HepG2 (cell line): ENCODE results near the gene PACS1. TPM values are rescaled to one million over a fixed set of nuclear protein-coding genes. Genes with fewer than 3 reads are reported as not detected.

Experiments
- ATAC-seq: fragments of 200-7000 bp; cut with Tn5 transposase; 3 replicates; pipeline ENCODE4 v1.9.1; 2020; ENCODE audit warnings: mild to moderate bottlenecking, moderate library complexity
- BruUV-seq: library from RNA; stranded (reverse); fragments of 400-500 nt; replicated peaks from 2 replicates; lab custom pipeline; 2021; lab: Mats Ljungman, UMichigan
- CTCF ChIA-PET: fragments of 300-600 bp; formaldehyde crosslinking; extraction: SDS; loops from one replicate; lab custom pipeline; 2021; ENCODE audit warnings: low total read pairs, inconsistent platforms, low intra/inter-chr PET ratio; lab: Yijun Ruan, JAX
- POLR2A ChIA-PET: fragments of 350-600 bp; sonication (Branson Sonifier 250); formaldehyde crosslinking; loops from one replicate; lab custom pipeline; 2020; ENCODE audit warnings: antibody characterized with exemption, inconsistent platforms; lab: Yijun Ruan, JAX
- DNase-seq: peaks from one replicate; pipeline ENCODE4 v3.0.0-alpha.2; 2015; ENCODE audit warnings: low spot score
- FAIRE-seq: peaks from 3 replicates; lab custom pipeline; 2011; peaks lifted over from hg19 to GRCh38; lab: Jason Lieb, UNC
- H2AFZ ChIP-seq: one replicate; pipeline ENCODE4 v1.6.1; 2011; ENCODE audit warnings: low read length, inconsistent platforms
- H3K27ac ChIP-seq: fragments of 300-600 bp; 3 replicates; pipeline ENCODE4 v1.8.0; 2011; ENCODE audit warnings: mixed run types, mild to moderate bottlenecking, mixed read lengths, low read length, inconsistent platforms; ENCODE audit not compliant: insufficient read depth; ENCODE audit errors: extremely low read length
- H3K27me3 ChIP-seq, 2 experiments: fragments of 200-600 bp in 1 of 2; 2 replicates in 1 of 2; 3 replicates in 1 of 2; pipeline versions ENCODE4 v1.6.0 to v1.8.0; 2011; ENCODE audit warnings: low read length in 2 of 2, mild to moderate bottlenecking in 2 of 2, moderate library complexity in 2 of 2, inconsistent platforms in 1 of 2; ENCODE audit not compliant: insufficient read depth in 2 of 2, control insufficient read depth in 1 of 2
- H3K36me3 ChIP-seq, 2 experiments: fragments of 200-600 bp in 1 of 2; replicated peaks in 1 of 2; 2 replicates in 1 of 2; 3 replicates in 1 of 2; pipeline versions ENCODE4 v1.5.1 to v1.8.0; 2011; ENCODE audit warnings: low read length in 2 of 2, inconsistent platforms in 1 of 2; ENCODE audit not compliant: insufficient read depth in 2 of 2, control insufficient read depth in 1 of 2
- H3K4me1 ChIP-seq: 2 replicates; pipeline ENCODE4 v1.5.1; 2012; ENCODE audit warnings: low read length, inconsistent platforms; ENCODE audit not compliant: insufficient read depth
- H3K4me2 ChIP-seq: 2 replicates; pipeline ENCODE4 v1.6.0; 2011; ENCODE audit warnings: low read depth, low read length, inconsistent platforms
- H3K4me3 ChIP-seq, 3 experiments: fragments of 200-600 bp in 1 of 3; sonication (generic), shearing (Covaris generic) in 1 of 3; replicated peaks in 1 of 3; 2 replicates each; pipeline ENCODE4 v1.5.1; 2011 to 2016; ENCODE audit warnings: low read length in 3 of 3, inconsistent platforms in 2 of 3, low read depth in 2 of 3, mild to moderate bottlenecking in 2 of 3, control low read depth in 1 of 3, mixed read lengths in 1 of 3; ENCODE audit not compliant: insufficient read depth in 1 of 3
- H3K79me2 ChIP-seq: one replicate; pipeline ENCODE4 v1.6.1; 2011; ENCODE audit warnings: low read length, inconsistent platforms; ENCODE audit not compliant: insufficient read depth
- H3K9ac ChIP-seq: 2 replicates; pipeline ENCODE4 v1.6.0; 2011; ENCODE audit warnings: mild to moderate bottlenecking, low read depth, low read length, inconsistent platforms; ENCODE audit not compliant: insufficient read depth
- H3K9me3 ChIP-seq: 2 replicates; pipeline ENCODE4 v1.5.1; 2012; ENCODE audit warnings: mild to moderate bottlenecking, low read length
- H4K20me1 ChIP-seq: 2 replicates; pipeline ENCODE4 v1.6.0; 2011; ENCODE audit warnings: inconsistent platforms, mild to moderate bottlenecking, low read length, moderate library complexity; ENCODE audit not compliant: insufficient read depth
- CEBPB ChIP-seq: IDR thresholded peaks from 2 replicates; pipeline ENCODE4 v1.6.1; 2011; ENCODE audit warnings: low read depth, low read length, improper control_type of control experiment, borderline replicate concordance
- ELF3 ChIP-seq: IDR thresholded peaks from 2 replicates; pipeline ENCODE4 v1.6.1; 2016; ENCODE audit warnings: missing genetic modification reagents, missing compliant biosample characterization
- MATR3 ChIP-seq: sonication (generic); formaldehyde crosslinking; IDR thresholded peaks from 2 replicates; pipeline ENCODE4 v1.4.0; 2020; ENCODE audit warnings: missing genetic modification reagents
- NBN ChIP-seq: fragments of 450-650 bp; conservative IDR thresholded peaks from 2 replicates; pipeline ENCODE4 v1.6.1; 2017
- RBM22 ChIP-seq: fragments of 200-400 bp; formaldehyde crosslinking; optimal IDR thresholded peaks from 2 replicates; pipeline ENCODE3; 2017; ENCODE audit warnings: mild to moderate bottlenecking, low read length, moderate library complexity
- SETDB1 ChIP-seq: sonication (generic); formaldehyde crosslinking; IDR thresholded peaks from 2 replicates; pipeline ENCODE4 v1.5.1; 2020; ENCODE audit warnings: missing genetic modification reagents, mild to moderate bottlenecking, borderline replicate concordance
- THYN1 ChIP-seq: sonication (generic); formaldehyde crosslinking; IDR thresholded peaks from 2 replicates; pipeline ENCODE4 v1.8.1; 2023; ENCODE audit warnings: low read depth, mild to moderate bottlenecking, moderate library complexity, missing genetic modification reagents, borderline replicate concordance
- ZNF577 ChIP-seq: sonication (generic); formaldehyde crosslinking; IDR thresholded peaks from 2 replicates; pipeline ENCODE4 v1.4.0; 2020; ENCODE audit warnings: mild to moderate bottlenecking, low read depth, missing genetic modification reagents, borderline replicate concordance
- ZNF644 ChIP-seq: IDR thresholded peaks from 2 replicates; pipeline ENCODE4 v1.6.1; 2016; ENCODE audit warnings: low read depth
- ZNF746 ChIP-seq: sonication (generic); formaldehyde crosslinking; IDR thresholded peaks from 2 replicates; pipeline ENCODE4 v1.8.0; 2022; ENCODE audit warnings: mild to moderate bottlenecking, missing genetic modification reagents
- ZNF761 ChIP-seq: sonication (generic); formaldehyde crosslinking; conservative IDR thresholded peaks from 2 replicates; pipeline ENCODE4 v1.4.0; 2020; ENCODE audit warnings: mild to moderate bottlenecking, missing genetic modification reagents
- ZNF878 ChIP-seq: sonication (generic); formaldehyde crosslinking; IDR thresholded peaks from 2 replicates; pipeline ENCODE4 v1.8.1; 2023; ENCODE audit warnings: mild to moderate bottlenecking, missing genetic modification reagents, moderate library complexity
- WGBS: methylation state at CpG from one replicate; pipeline ENCODE4 v1.1.6; 2017; ENCODE audit warnings: low lambda C conversion rate; 5-methylcytosine and 5-hydroxymethylcytosine counted together
- in situ Hi-C: cut with HindIII; loops from 2 replicates; pipeline ENCODE4 v1.10.0; 2017; ENCODE audit warnings: low pct_unique_long_range_greater_than_20kb; ENCODE audit not compliant: extremely low pct_ligation_motif_present
- intact Hi-C: fragments of 100-400 bp; cut with micrococcal nuclease; formaldehyde crosslinking; loops from one replicate; pipeline ENCODE4 v1.10.0; 2022; ENCODE audit not compliant: unreplicated experiment
- polyA plus RNA-seq, 8 experiments: library from polyadenylated mRNA; depleted of rRNA in 3 of 8; stranded (reverse) in 7 of 8; unstranded in 1 of 8; fragments of >200 nt; fragmentation: Illumina TruSeq in 4 of 8; extraction: Trizol in 4 of 8; gene quantifications; 2 replicates each; pipeline versions ENCODE4 v1.2.1 to v1.2.3, GENCODE V29; 2011 to 2016; ENCODE audit warnings: low read depth in 4 of 8, missing spikeins in 1 of 8, mixed read lengths in 1 of 8; ENCODE audit not compliant: insufficient read depth in 1 of 8
- total RNA-seq, 5 experiments: library from RNA; depleted of rRNA; stranded (reverse); fragments of >200 nt; fragmentation: Illumina TruSeq; extraction: Trizol; gene quantifications; 2 replicates each; pipeline ENCODE4 v1.2.3, GENCODE V29; 2016; ENCODE audit warnings: low read depth in 1 of 5
- TF ChIP-seq, protein P1 (sequence below), 2 experiments: sonication (generic) in 1 of 2; formaldehyde crosslinking in 1 of 2; IDR thresholded peaks; 2 replicates each; pipeline versions ENCODE4 v1.5.1 to v1.6.1; 2011 to 2020; ENCODE audit warnings: borderline replicate concordance in 1 of 2, low read depth in 1 of 2, low read length in 1 of 2, mild to moderate bottlenecking in 1 of 2, missing genetic modification reagents in 1 of 2, moderate library complexity in 1 of 2
- TF ChIP-seq, protein P2 (sequence below): sonication (generic); formaldehyde crosslinking; IDR thresholded peaks from 2 replicates; pipeline ENCODE4 v1.4.0; 2020; ENCODE audit warnings: missing genetic modification reagents

PACS1 gene
- total and polyA plus RNA-seq, 2 of the 13 experiments (the other 11 are each of a cell fraction or from before 2014, with no cell fraction given) = 7.6 to 8.6 TPM

DNA sequence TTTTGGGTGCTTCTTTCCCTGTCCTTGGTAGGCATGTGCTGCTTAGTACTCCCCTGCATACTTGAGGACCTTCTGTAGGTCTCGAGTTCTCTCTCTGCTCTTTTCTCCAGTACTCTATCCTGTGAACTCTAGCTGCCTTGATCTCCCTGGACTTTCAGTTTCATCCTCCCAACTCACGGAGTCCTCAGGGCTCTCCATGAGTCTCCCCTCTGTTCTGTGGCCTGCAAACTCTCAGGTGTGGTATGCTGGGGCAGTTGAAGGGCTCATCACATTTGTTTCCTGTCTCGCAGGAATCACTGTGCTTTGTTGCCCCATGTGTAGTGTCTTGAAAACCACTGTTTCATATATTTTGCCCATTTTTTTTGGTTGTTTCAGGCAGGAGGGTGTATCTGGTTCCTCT, 3.3 kb upstream of the PACS1 start:
- H3K27ac ChIP-seq = no peak overlapping the region
- in situ Hi-C loops = loop anchor here (5.0 kb wide), 1 partner anchor 66 kb away; no protein-coding TSS in a partner anchor
- intact Hi-C loops = no loop called here
- H3K4me3 ChIP-seq = no peak overlapping the region
- H2AFZ ChIP-seq = no peak overlapping the region
- peaks cover 19 to 62% of the 10 kb centered on the region in 2 experiments for H3K36me3 ChIP-seq
- no peaks in the 10 kb centered on the region for H4K20me1 ChIP-seq
- WGBS = 89% methylated on average over 3 of the region's 3 CpGs
- POLR2A ChIA-PET = interaction anchor here (5.1 kb wide), 1 partner anchor 14 kb away, joined by 40 read pairs; the partner anchor contains the start of gene SF3B2
- BruUV-seq = no TSS peak
- no peak overlapping the region for H3K4me2 ChIP-seq
- H3K79me2 ChIP-seq = peaks cover 11% of the 10 kb centered on the region
- peak; percentile 65 for TF ChIP-seq RBM22
- TF ChIP-seq, protein P1, sequence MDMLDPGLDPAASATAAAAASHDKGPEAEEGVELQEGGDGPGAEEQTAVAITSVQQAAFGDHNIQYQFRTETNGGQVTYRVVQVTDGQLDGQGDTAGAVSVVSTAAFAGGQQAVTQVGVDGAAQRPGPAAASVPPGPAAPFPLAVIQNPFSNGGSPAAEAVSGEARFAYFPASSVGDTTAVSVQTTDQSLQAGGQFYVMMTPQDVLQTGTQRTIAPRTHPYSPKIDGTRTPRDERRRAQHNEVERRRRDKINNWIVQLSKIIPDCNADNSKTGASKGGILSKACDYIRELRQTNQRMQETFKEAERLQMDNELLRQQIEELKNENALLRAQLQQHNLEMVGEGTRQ (IDR thresholded peaks at IDR 0.05; ENCODE audit: low read depth, low read length) = no peak
- TF ChIP-seq, protein P1 (CRISPR knock-in tag; IDR thresholded peaks at IDR 0.05; ENCODE audit: borderline replicate concordance) = no peak
- H3K9me3 ChIP-seq = no peaks in the 10 kb centered on the region
- H3K4me1 ChIP-seq = peaks cover 43% of the 10 kb centered on the region
- FAIRE-seq = no peak
- CTCF ChIA-PET = interaction anchor here (2.7 kb wide), 1 partner anchor 68 kb away, joined by 14 read pairs; no protein-coding TSS in a partner anchor
- DNase-seq = no peak
- no peak for ATAC-seq
- H3K27me3 ChIP-seq = no peaks in the 10 kb centered on the region
- H3K9ac ChIP-seq = no peak overlapping the region

DNA sequence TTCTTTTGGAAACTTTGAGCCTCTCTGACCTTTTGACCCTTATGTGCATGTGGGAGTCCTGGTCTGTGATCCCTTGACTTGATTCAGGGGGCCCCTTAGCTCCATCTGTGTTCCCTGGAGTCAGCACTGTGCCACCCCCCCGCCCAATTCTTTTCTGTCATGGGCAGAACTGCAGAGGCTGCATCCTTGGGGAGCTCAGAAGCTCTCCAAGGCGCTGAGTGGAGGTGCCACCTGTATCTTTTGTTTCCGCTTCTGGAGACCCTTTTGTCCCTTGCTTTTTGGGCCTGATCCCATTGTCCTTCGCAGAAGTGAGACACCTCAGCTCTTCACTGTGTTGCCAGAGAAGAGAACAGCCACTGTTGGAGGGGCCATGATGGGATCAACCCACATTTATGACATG, 2.4 kb upstream of the PACS1 start:
- no peak for FAIRE-seq
- ChIA-PET POLR2A (interaction anchor here (5.1 kb wide), 1 partner anchor 15 kb away, joined by 40 read pairs; the partner anchor contains the start of gene SF3B2), CTCF (interaction anchor here (2.7 kb wide), 1 partner anchor 67 kb away, joined by 14 read pairs; no protein-coding TSS in a partner anchor)
- intact Hi-C loops (no loop called here), in situ Hi-C loops (loop anchor here (5.0 kb wide), 1 partner anchor 65 kb away; no protein-coding TSS in a partner anchor)
- Histone ChIP-seq H3K27me3 (no peaks in the 10 kb centered on the region), H3K36me3 (peaks cover 17 to 56% of the 10 kb centered on the region in 2 experiments), H3K9me3 (no peaks in the 10 kb centered on the region), H3K27ac (peak overlapping the region; percentile 10), H3K4me3 (no peak overlapping the region), H2AFZ (no peak overlapping the region), H3K4me1 (peaks cover 52% of the 10 kb centered on the region), H3K4me2 (no peak overlapping the region), H4K20me1 (no peaks in the 10 kb centered on the region), H3K79me2 (peaks cover 19% of the 10 kb centered on the region), H3K9ac (no peak overlapping the region)
- TF ChIP-seq, protein P2, sequence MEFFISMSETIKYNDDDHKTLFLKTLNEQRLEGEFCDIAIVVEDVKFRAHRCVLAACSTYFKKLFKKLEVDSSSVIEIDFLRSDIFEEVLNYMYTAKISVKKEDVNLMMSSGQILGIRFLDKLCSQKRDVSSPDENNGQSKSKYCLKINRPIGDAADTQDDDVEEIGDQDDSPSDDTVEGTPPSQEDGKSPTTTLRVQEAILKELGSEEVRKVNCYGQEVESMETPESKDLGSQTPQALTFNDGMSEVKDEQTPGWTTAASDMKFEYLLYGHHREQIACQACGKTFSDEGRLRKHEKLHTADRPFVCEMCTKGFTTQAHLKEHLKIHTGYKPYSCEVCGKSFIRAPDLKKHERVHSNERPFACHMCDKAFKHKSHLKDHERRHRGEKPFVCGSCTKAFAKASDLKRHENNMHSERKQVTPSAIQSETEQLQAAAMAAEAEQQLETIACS = no peak
- TF ChIP-seq ELF3 (no peak), ZNF577 (no peak), MATR3 (CRISPR knock-in tag) (no peak), SETDB1 (no peak), ZNF746 (no peak), ZNF878 (CRISPR knock-in tag) (no peak), THYN1 (no peak), ZNF644 (no peak), ZNF761 (CRISPR knock-in tag) (no peak), CEBPB (no peak), NBN (no peak)
- BruUV-seq = no TSS peak
- DNase-seq = no peak
- ATAC-seq = no peak
- 84% methylated on average over 4 of the region's 4 CpGs for WGBS
